Posterior cingulate gyrus (tissue), 11 donors: ENCODE data around the gene AGAP3.

Source experiments
- DNase-seq, 10 donors: peaks; one replicate each; pipeline versions ENCODE4 v3.0.0 to v3.0.0-alpha.2; 2020 to 2021; ENCODE audit warnings: mixed read lengths in 3 of 10
- intact Hi-C: fragments of 100-400 bp; cut with DNase I; formaldehyde crosslinking; loops from one replicate; pipeline ENCODE4 v1.15.1; 2023

Gene AGAP3

GRCh38 chr7:151071032-151071866 is 15.0 kb upstream of the AGAP3 start:
- intact Hi-C loops, result no loop called here
- DNase-seq, result peak in 1 of 10 donors; percentile 78

DNA sequence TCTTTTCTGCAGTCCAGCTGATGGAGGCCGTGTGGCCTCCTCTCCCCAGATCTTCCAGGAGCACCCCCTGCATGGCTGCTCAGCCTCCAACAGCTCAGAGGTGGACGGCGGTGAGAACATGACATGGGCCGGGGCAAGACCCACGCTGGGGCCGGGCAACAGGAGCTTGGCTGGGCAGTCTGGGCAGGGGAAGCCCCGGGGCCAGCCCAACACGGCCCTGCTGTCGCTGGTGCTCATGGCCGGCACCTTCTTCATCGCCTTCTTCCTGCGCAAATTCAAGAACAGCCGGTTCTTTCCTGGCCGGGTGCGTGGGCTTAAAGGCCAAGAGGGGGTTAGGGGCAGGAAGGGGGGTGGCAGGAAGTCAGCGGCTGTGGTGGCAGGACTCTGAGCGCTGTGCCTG is 12.3 kb upstream of the AGAP3 start:
- intact Hi-C loops, result no loop called here

DNA sequence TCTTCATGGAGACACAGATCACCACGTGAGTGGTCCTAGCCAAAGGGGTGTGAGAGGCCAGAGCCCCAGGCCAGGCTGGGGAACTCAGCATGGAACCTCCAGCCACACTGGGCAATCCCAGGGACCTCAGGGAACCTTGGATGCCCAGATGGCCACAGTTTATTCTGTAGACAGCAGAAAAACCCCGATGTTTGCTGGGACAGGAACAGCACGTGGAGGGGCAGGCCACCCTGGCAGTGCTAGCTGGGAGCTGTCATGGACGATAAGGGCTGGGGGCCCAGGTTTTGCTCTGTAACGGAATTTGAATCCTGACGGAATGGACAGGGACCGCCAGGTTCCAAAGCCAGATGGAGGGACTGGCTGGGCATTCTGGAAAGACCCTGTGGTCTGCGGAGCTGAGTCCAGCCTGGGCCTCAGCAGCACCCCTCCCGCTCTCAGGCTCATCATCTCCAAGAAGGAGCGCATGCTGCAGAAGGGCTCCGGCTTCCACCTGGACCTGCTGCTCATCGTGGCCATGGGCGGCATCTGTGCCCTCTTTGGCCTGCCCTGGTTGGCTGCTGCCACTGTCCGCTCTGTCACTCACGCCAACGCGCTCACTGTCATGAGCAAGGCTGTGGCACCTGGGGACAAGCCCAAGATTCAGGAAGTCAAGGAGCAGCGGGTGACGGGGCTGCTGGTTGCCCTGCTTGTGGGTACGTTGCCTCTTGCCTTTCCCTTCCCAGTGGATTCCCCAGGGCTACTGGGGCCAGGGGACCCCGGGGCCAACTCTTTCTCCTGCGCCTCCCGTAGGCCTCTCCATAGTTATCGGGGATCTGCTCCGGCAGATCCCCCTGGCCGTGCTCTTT is 11.2 kb upstream of the AGAP3 start:
- intact Hi-C loops, result loop anchor here (5.0 kb wide), 1 partner anchor 37 kb away; no protein-coding TSS in a partner anchor

More for the DNA sequence above, 12.3 kb upstream of the AGAP3 start:
- DNase-seq, result peak in 2 of 10 donors; percentile 66 to 67

DNA sequence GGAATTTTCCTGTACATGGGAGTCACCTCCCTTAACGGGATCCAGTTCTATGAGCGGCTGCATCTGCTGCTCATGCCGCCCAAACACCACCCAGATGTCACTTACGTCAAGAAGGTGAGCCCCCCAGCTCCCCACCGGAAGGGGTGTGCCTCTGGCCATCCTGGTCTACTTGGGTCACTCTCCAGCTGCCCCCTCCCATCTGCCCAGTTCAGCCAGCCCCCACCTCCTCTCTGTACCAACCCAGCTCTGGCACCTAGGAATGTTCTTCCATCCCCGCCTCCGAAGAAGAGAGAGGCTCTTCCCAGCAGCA is 10.7 kb upstream of the AGAP3 start:
- intact Hi-C loops, result loop anchor here (5.0 kb wide), 1 partner anchor 37 kb away; no protein-coding TSS in a partner anchor
- DNase-seq, result no peak

More for the DNA sequence above, 11.2 kb upstream of the AGAP3 start:
- DNase-seq, result peak in 2 of 10 donors; percentile 67 to 69

DNA sequence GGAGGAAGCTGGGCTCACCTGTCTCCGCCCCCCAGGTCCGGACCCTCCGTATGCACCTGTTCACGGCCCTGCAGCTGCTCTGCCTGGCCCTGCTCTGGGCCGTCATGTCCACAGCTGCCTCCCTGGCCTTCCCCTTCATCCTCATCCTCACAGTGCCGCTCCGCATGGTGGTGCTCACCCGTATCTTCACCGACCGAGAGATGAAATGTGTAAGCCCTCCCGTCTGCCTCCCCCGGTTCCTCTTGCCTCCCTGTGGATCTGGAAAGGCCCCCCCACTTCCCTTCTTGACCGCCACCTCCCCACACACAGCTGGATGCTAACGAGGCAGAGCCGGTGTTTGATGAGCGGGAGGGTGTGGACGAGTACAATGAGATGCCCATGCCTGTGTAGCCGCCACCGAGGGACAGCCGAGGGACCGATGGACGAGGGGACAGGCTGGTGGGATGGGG is 10.3 kb upstream of the AGAP3 start:
- DNase-seq, result peak in 2 of 10 donors; percentile 69 to 79

DNA sequence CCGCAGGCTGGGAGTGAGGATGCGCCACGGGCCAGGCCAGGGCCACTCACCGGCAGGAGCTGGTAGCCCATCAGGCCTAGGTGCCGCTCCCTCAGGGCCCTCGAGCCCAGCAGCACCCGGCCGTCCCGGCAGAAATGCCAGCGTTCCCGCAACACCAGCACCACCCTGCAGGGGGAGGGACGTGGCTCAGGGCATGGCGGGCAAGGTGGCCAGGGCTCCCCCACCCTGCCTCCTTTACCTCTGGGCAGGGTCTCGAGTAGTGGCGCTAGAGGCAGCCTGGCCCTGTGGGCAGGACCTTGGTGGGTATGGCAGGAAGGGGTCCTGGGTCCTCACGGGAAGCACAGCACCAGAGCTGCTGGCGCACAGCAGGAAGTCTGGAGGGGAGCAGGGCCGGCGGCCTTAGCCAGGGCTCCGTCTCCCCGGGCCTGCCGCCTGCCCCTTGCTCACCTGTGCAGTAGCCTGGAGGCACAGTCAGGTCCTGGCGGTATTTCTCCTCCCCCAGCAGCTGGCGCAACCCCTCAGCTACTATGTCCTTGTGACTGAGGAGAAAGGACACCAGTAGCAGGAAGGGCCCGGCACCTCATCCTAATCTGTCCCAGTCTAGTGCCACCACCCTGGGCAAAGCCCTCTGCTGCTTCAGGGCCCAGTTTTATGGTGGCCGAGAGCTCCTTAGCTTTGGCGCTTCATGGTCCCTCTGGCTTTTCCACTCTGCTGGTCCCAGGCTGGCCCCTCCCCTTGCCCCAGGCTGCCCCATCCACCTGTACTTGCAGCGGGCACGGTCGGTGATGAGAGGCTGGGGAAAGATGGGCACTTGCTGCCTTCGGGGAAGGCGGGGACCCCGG is 9.2 kb upstream of the AGAP3 start:
- intact Hi-C loops, result loop anchor here (5.0 kb wide), 1 partner anchor 35 kb away; no protein-coding TSS in a partner anchor
- DNase-seq, result peak in 2 of 10 donors; percentile 67 to 80

More for the DNA sequence above, 10.3 kb upstream of the AGAP3 start:
- intact Hi-C loops, result loop anchor here (5.0 kb wide), 1 partner anchor 36 kb away; no protein-coding TSS in a partner anchor

- intact Hi-C loops, result loop anchor here (5.0 kb wide), 1 partner anchor 35 kb away; no protein-coding TSS in a partner anchor
- no peak for DNase-seq
Observed at GRCh38 chr7:151077705-151078232, 8.5 kb upstream of the AGAP3 start.

DNA sequence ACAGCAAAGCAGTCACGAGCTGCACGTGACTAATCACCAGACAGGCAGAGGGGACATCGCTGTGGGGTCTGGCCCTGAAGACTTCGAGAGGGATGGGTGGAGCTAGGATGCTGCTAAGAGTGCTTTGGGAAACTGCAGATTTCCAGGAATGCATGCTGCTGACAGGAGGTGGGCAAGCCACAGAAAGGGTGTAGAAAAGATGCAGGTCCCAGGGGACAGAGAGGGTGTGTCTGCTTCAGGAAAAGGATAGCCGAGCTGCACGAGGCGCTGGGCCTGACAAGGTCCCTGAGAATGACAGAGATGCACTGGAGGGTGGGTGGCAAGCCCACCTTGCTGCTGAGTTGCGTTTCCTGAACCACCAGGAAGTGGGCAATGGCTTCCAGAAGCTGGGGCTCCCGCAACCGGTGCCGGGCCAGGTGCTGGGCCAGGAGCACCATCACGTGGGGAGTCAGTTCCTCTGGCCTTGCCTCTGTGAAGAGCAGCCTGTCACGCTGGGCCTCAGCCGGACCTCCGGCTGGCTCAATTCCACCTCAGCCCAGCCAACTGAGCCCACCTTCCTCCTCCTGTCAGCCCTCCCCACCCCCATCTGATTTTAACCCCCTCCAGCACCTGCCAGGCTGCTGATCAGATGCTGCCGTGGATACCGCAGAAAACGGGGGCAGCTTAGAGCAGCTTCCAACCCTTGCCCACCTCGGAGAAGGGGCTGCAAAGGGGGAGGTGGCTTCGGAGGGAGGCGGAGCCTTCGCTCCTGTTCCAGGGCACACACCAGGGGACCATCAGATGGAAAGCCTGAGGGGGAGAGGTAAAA is 7.8 kb upstream of the AGAP3 start:
- DNase-seq, result peak in 2 of 10 donors; percentile 71 to 81
- intact Hi-C loops, result loop anchor here (5.0 kb wide), 1 partner anchor 34 kb away; no protein-coding TSS in a partner anchor

DNA sequence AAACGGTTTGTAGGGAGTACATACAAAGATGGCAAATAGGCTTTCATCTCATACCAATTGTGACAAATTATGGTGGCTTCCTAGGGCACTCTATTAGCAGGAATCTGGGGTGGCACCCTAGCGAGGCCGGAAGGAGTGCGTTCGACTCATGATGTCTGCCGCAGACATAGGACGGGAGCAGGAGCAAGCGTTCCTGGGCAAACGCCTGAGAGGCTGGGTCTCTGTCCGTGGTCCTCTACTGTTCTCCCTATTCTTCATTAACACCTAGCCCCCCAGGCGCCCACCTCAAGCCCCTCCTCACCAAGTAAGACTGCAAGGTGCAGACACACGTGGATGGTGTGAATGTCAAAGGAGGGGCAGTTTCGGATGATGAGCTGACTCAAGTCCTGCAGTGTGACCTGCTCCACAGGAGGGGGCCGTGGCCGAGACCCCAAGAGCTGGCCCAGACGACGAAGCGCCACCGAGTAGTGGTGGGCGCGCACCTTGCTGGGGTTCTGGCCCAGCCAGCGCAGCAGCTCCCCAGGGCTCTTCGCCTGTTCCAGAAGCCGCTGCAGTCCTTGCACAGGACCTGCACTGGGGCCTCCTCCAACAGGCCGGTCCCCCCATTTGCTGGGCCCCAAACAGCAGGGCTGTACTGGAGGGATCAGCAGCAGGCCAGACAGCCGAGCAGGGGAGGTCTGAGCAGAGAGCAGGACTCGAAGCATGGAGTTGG is 6.9 kb upstream of the AGAP3 start:
- intact Hi-C loops, result loop anchor here (5.0 kb wide), 1 partner anchor 33 kb away; no protein-coding TSS in a partner anchor
- peak in 1 of 10 donors; percentile 78 for DNase-seq

DNA sequence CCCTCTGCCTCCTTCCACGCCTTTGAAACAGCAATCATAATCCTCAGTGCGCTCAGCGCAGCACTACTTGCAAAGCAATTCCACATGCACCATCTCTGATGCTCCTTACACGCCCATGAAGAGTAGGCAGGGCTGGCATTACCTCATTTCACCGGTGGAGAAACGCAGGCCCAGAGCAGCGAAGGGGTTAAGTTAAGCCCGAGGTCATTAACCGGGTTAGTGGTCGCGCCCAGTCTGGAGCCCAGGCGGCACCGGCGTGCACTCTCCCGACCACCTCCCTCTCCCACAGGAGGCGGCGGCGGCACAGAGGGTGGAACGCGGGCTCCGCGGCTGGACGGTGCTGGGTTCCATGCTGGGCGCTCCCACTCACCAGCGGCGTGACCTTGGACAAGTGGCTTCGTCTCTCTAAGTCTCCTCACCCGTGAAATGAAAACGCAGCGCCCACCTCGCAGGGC is 6.2 kb upstream of the AGAP3 start:
- intact Hi-C loops, result loop anchor here (1.0 to 5.0 kb wide), 2 partner anchors 22 to 42 kb away; no protein-coding TSS in a partner anchor
- DNase-seq, result peak in 2 of 10 donors; percentile 66 to 88

DNA sequence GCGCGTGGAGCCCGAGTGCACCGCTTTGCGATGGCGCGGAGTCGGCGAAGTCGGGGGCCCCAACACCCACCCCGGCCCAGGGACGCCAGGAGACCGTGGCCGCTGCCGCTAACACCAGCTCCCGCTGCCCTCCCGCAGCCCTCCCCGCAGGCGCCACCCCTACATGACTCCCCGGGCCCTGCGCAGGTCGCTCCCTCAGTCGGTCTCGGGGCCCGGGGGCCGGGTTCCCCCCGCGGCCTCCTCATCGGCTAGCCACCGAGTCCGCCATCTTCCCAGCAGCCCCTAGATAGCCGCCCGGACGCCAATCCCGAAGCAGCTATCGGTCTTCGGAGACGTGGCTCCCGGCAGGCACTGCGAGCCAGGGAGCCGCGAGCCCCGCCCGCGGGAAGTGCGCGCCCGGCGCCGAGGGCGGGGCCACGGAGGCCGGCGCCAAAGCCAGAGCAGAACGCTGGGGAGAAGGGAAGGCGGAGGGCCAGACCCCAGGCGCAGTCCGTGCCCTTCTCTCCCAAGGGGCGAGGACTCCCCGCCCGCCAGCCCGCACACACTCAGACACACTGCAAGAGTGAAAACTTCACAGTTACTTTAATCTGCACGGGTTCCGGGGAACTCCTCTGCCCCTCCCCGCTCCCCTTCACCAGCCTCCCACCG is 5.6 kb upstream of the AGAP3 start, which contains the start of gene FASTK:
Gene FASTK, minus strand, starts transcription at position 288 of the 648 bp plus-strand sequence. Its CDS starts 43 bp downstream, at position 245.
- peak; percentile 90 to 99 (median 94) for DNase-seq
- intact Hi-C loops, result loop anchor here (1.0 to 5.0 kb wide), 2 partner anchors 22 to 42 kb away; no protein-coding TSS in a partner anchor

GRCh38 chr7:151081170-151082101 is 4.8 kb upstream of the AGAP3 start:
- intact Hi-C loops, result loop anchor here (5.0 kb wide), 1 partner anchor 41 kb away; no protein-coding TSS in a partner anchor
- peak in 1 of 10 donors; percentile 86 for DNase-seq

GRCh38 chr7:151082141-151083070 is 3.9 kb upstream of the AGAP3 start:
- DNase-seq, result peak in 3 of 10 donors; percentile 5 to 66 (median 66)
- intact Hi-C loops, result loop anchor here (5.0 kb wide), 1 partner anchor 40 kb away; no protein-coding TSS in a partner anchor

DNA sequence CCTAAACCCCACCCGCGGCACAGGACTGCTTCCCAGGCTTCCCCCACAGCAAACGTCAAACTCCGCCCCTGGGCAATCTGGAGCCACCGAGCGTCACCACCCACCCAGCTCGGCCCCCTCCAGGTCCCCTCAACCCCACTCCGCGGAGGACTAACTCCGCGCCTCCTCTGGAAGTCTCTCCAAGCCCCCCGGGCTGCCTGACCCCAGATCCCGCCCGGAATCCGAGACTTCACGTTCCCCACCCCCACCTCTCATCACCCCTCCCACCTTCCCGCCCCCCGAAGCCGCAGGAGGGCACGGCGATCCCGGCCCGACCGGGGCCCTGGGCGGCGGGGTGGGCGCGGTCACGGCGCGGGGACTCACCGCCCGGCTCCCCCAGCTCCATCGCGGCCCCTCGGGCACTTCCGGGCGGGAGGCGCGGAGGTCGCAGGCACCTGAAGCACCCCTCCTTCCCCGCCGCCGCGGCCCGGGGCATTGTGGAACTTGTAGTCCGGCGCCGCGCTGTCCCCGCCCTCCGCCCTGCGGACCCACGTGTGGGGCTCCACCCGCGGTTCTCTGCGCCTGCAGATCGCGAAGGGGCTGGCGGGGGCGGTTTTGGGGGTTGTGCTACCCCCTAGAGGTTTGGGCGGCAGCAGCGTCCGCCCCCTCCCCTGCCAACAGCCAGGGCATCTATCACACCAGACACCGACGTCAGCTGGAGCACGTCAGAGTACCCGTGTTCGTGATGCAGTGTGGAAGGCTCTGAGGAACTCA is 3.0 kb upstream of the AGAP3 start, which contains the start of gene TMUB1:
Gene TMUB1, minus strand, starts transcription at position 423 of the 753 bp plus-strand sequence. CDS start 930 bp downstream, outside the sequence.
- intact Hi-C loops, result loop anchor here (5.0 kb wide), 1 partner anchor 39 kb away; no protein-coding TSS in a partner anchor
- peak; percentile 64 to 97 (median 80) for DNase-seq
